SK-N-SH (cell line): Measurements from ENCODE around the gene ARFRP1. TPM values are rescaled to one million over a fixed set of nuclear protein-coding genes. Genes with fewer than 3 reads are reported as not detected.

Experiments
- CTCF ChIA-PET: fragments of 300-600, 350-600 bp; formaldehyde crosslinking; extraction: SDS; loops from one replicate; lab custom pipeline; 2021; lab: Yijun Ruan, JAX
- POLR2A ChIA-PET: fragments of 350-600 bp; sonication (Branson Sonifier 250); formaldehyde crosslinking; extraction: SDS; loops from one replicate; lab custom pipeline; 2020; ENCODE audit warnings: antibody characterized with exemption, inconsistent platforms; lab: Yijun Ruan, JAX
- DNase-seq: peaks from one replicate; pipeline ENCODE4 v3.0.0; 2012
- H2AFZ ChIP-seq: fragments of 200-600 bp; sonication (generic); 2 replicates; pipeline ENCODE4 v1.8.1; 2016; ENCODE audit warnings: antibody characterized with exemption, mild to moderate bottlenecking, low read depth
- H3F3A ChIP-seq: fragments of 200-600 bp; sonication (generic); replicated peaks from 2 replicates; pipeline ENCODE3; 2016; ENCODE audit warnings: antibody characterized with exemption, mild to moderate bottlenecking; ENCODE audit not compliant: insufficient read depth
- H3K27ac ChIP-seq, 2 experiments: fragments of 200-500 bp in 1 of 2; fragments of 200-600 bp in 1 of 2; sonication (Bioruptor generic) in 1 of 2; sonication (generic), shearing (Covaris generic) in 1 of 2; 2 replicates each; pipeline versions ENCODE4 v1.5.1 to v1.6.1; 2014 to 2016; ENCODE audit warnings: low read depth in 2 of 2, inconsistent platforms in 1 of 2, low read length in 1 of 2, mild to moderate bottlenecking in 1 of 2, mixed read lengths in 1 of 2
- H3K27me3 ChIP-seq: fragments of 200-600 bp; sonication (generic), shearing (Covaris generic); 2 replicates; pipeline ENCODE4 v1.6.1; 2016; ENCODE audit warnings: mixed run types; ENCODE audit not compliant: insufficient read depth
- H3K36me3 ChIP-seq, 2 experiments: fragments of 200-500 bp in 1 of 2; fragments of 200-600 bp in 1 of 2; sonication (Bioruptor generic) in 1 of 2; sonication (generic) in 1 of 2; replicated peaks in 1 of 2; 2 replicates each; pipeline versions ENCODE3 to v1.5.1; 2014 to 2016; ENCODE audit warnings: low read length in 1 of 2, mild to moderate bottlenecking in 1 of 2; ENCODE audit not compliant: insufficient read depth in 2 of 2, control insufficient read depth in 1 of 2
- H3K4me1 ChIP-seq, 2 experiments: fragments of 200-500 bp in 1 of 2; fragments of 200-600 bp in 1 of 2; sonication (Bioruptor generic) in 1 of 2; sonication (generic), shearing (Covaris generic) in 1 of 2; 2 replicates each; pipeline versions ENCODE4 v1.5.1 to v1.6.1; 2014 to 2016; ENCODE audit warnings: low read depth in 1 of 2, low read length in 1 of 2, mixed run types in 1 of 2; ENCODE audit not compliant: insufficient read depth in 2 of 2, control insufficient read depth in 1 of 2
- H3K4me2 ChIP-seq: fragments of 200-600 bp; sonication (generic), shearing (Covaris generic); 2 replicates; pipeline ENCODE4 v1.6.1; 2017; ENCODE audit warnings: mixed run types
- H3K4me3 ChIP-seq, 2 experiments: fragments of 200-500 bp in 1 of 2; fragments of 200-600 bp in 1 of 2; sonication (Bioruptor generic) in 1 of 2; sonication (generic), shearing (Covaris generic) in 1 of 2; 2 replicates each; pipeline versions ENCODE4 v1.5.1 to v1.8.1; 2014 to 2016; ENCODE audit warnings: low read depth in 2 of 2, inconsistent platforms in 1 of 2, low read length in 1 of 2, mild to moderate bottlenecking in 1 of 2, mixed read lengths in 1 of 2, moderate library complexity in 1 of 2
- H3K79me2 ChIP-seq: fragments of 200-600 bp; sonication (generic); 2 replicates; pipeline ENCODE4 v1.8.1; 2017; ENCODE audit warnings: mild to moderate bottlenecking; ENCODE audit not compliant: insufficient read depth
- H3K9ac ChIP-seq: fragments of 200-600 bp; sonication (generic); 2 replicates; pipeline ENCODE4 v1.6.1; 2017; ENCODE audit warnings: mixed run types
- H3K9me2 ChIP-seq: fragments of 200-600 bp; sonication (generic); 2 replicates; pipeline ENCODE4 v1.6.1; 2017; ENCODE audit warnings: mixed run types
- H3K9me3 ChIP-seq: fragments of 200-600 bp; sonication (generic); 2 replicates; pipeline ENCODE4 v1.6.1; 2017; ENCODE audit warnings: mixed run types, mild to moderate bottlenecking, moderate library complexity
- H4K20me1 ChIP-seq: fragments of 200-600 bp; sonication (generic); 2 replicates; pipeline ENCODE4 v1.6.1; 2017; ENCODE audit warnings: mild to moderate bottlenecking, mixed run types; ENCODE audit not compliant: insufficient read depth
- ELF1 ChIP-seq: IDR thresholded peaks from 2 replicates; pipeline ENCODE4 v1.4.0; 2012
- EZH2phosphoT487 ChIP-seq: fragments of 200-600 bp; sonication (generic); IDR thresholded peaks from 2 replicates; pipeline ENCODE4 v1.6.1; 2017; ENCODE audit warnings: low read depth, mixed run types, mild to moderate bottlenecking, antibody characterized with exemption, moderate library complexity, borderline replicate concordance
- GATA2 ChIP-seq: sonication (generic); formaldehyde crosslinking; IDR thresholded peaks from 2 replicates; pipeline ENCODE4 v1.5.0; 2020; ENCODE audit warnings: mild to moderate bottlenecking, missing genetic modification reagents
- NRF1 ChIP-seq: IDR thresholded peaks from 2 replicates; pipeline ENCODE4 v1.6.1; 2012; ENCODE audit warnings: low read depth, mild to moderate bottlenecking, low read length
- POLR2AphosphoS5 ChIP-seq: IDR thresholded peaks from 2 replicates; pipeline ENCODE4 v1.6.1; 2012; ENCODE audit warnings: low read depth, low read length
- SMC3 ChIP-seq: IDR thresholded peaks from 2 replicates; pipeline ENCODE4 v1.6.1; 2012; ENCODE audit warnings: low read depth, low read length, improper control_type of control experiment
- TCF12 ChIP-seq: IDR thresholded peaks from 2 replicates; pipeline ENCODE4 v1.4.0; 2012
- YY1 ChIP-seq: IDR thresholded peaks from 2 replicates; pipeline ENCODE4 v1.4.0; 2012; ENCODE audit warnings: low read depth, mild to moderate bottlenecking
- WGBS: methylation state at CpG from one replicate; pipeline ENCODE4 v1.1.6; 2017; ENCODE audit warnings: low lambda C conversion rate; 5-methylcytosine and 5-hydroxymethylcytosine counted together
- polyA plus RNA-seq, 3 experiments: library from polyadenylated mRNA; depleted of rRNA; stranded (reverse); fragments of >200 nt; gene quantifications; 2 replicates each; pipeline ENCODE4 v1.2.3, GENCODE V29; 2012
- TF ChIP-seq, protein P1 (sequence below): fragments of 150-350 bp; IDR thresholded peaks from 2 replicates; pipeline ENCODE4 v1.6.1; 2016; ENCODE audit warnings: mild to moderate bottlenecking, low read depth, low read length
- TF ChIP-seq, protein P2 (sequence below): IDR thresholded peaks from 2 replicates; pipeline ENCODE4; 2012
- TF ChIP-seq, protein P3 (sequence below): IDR thresholded peaks from 2 replicates; pipeline ENCODE4 v1.4.0; 2012; ENCODE audit warnings: low read depth, borderline replicate concordance
- TF ChIP-seq, protein P4 (sequence below): fragments of 200-600 bp; sonication (generic); IDR thresholded peaks from 2 replicates; pipeline ENCODE4 v1.6.1; 2017; ENCODE audit warnings: antibody characterized with exemption, mild to moderate bottlenecking, moderate library complexity
- TF ChIP-seq, protein P5 (sequence below): fragments of 150-350 bp; IDR thresholded peaks from 2 replicates; pipeline ENCODE4 v1.6.1; 2017; ENCODE audit warnings: antibody characterized with exemption, low read length, low read depth, borderline replicate concordance
- TF ChIP-seq, protein P6 (sequence below): IDR thresholded peaks from 2 replicates; pipeline ENCODE4 v1.4.0; 2012; ENCODE audit warnings: low read depth

The ARFRP1 gene
- polyA plus RNA-seq, 1 of the 3 experiments (the other 2 are of a cell fraction), result 72.8 TPM

DNA sequence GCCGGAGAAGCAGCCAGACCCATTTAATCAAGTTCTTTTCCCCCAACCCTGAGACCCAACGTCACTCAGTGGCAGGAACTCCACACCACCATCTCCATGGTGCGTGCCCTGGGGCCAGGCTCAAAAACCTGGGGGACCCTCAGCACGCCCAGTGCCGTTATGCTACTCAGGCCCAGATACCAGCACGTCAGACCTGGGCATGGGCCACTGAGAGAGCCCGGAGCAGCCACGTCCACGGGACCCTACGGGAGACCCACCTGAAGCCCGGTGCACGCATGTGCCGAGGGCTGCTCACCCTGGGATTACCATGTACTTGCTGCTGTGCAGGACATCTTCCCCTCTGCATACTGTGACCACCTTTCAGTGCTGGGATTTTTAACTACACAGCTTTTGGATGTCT lies 45.6 kb upstream of the ARFRP1 start:
- no peaks in the 10 kb centered on the region for H3K27me3 ChIP-seq
- POLR2A ChIA-PET, result no interaction called here
- H3K36me3 ChIP-seq, result no peaks in the 10 kb centered on the region
- no peaks in the 10 kb centered on the region for H4K20me1 ChIP-seq
- peaks cover 4% of the 10 kb centered on the region for H3F3A ChIP-seq
- peaks cover 0 to 10% of the 10 kb centered on the region in 2 experiments; a peak in 1 of 4 replicates for H3K4me1 ChIP-seq
- H2AFZ ChIP-seq, result no peak overlapping the region
- no peaks in the 10 kb centered on the region for H3K9me3 ChIP-seq
- DNase-seq, result no peak
- TF ChIP-seq, protein P1, sequence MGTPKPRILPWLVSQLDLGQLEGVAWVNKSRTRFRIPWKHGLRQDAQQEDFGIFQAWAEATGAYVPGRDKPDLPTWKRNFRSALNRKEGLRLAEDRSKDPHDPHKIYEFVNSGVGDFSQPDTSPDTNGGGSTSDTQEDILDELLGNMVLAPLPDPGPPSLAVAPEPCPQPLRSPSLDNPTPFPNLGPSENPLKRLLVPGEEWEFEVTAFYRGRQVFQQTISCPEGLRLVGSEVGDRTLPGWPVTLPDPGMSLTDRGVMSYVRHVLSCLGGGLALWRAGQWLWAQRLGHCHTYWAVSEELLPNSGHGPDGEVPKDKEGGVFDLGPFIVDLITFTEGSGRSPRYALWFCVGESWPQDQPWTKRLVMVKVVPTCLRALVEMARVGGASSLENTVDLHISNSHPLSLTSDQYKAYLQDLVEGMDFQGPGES, result no peak
- TF ChIP-seq, protein P2, sequence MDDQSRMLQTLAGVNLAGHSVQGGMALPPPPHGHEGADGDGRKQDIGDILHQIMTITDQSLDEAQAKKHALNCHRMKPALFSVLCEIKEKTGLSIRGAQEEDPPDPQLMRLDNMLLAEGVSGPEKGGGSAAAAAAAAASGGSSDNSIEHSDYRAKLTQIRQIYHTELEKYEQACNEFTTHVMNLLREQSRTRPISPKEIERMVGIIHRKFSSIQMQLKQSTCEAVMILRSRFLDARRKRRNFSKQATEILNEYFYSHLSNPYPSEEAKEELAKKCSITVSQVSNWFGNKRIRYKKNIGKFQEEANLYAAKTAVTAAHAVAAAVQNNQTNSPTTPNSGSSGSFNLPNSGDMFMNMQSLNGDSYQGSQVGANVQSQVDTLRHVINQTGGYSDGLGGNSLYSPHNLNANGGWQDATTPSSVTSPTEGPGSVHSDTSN, result no peak
- TF ChIP-seq NRF1 (no peak), SMC3 (no peak), POLR2AphosphoS5 (no peak), TCF12 (no peak)
- TF ChIP-seq, protein P3, sequence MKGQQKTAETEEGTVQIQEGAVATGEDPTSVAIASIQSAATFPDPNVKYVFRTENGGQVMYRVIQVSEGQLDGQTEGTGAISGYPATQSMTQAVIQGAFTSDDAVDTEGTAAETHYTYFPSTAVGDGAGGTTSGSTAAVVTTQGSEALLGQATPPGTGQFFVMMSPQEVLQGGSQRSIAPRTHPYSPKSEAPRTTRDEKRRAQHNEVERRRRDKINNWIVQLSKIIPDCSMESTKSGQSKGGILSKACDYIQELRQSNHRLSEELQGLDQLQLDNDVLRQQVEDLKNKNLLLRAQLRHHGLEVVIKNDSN, result no peak
- TF ChIP-seq, all 33 proteins: peak for 0
- CTCF ChIA-PET, result interaction anchor here (1.0 to 1.7 kb wide), 3 partner anchors 26 to 46 kb away, joined by 3 to 6 read pairs (median 4); partner anchors contain the start of genes ARFRP1 and ZGPAT
- H3K27ac ChIP-seq, result no peak overlapping the region
- H3K4me3 ChIP-seq, result no peak overlapping the region
- H3K4me2 ChIP-seq, result no peak overlapping the region
- H3K9me2 ChIP-seq, result no peaks in the 10 kb centered on the region
- no peaks in the 10 kb centered on the region for H3K79me2 ChIP-seq
- H3K9ac ChIP-seq, result no peak overlapping the region
- 76% methylated on average over 3 of the region's 13 CpGs for WGBS

DNA sequence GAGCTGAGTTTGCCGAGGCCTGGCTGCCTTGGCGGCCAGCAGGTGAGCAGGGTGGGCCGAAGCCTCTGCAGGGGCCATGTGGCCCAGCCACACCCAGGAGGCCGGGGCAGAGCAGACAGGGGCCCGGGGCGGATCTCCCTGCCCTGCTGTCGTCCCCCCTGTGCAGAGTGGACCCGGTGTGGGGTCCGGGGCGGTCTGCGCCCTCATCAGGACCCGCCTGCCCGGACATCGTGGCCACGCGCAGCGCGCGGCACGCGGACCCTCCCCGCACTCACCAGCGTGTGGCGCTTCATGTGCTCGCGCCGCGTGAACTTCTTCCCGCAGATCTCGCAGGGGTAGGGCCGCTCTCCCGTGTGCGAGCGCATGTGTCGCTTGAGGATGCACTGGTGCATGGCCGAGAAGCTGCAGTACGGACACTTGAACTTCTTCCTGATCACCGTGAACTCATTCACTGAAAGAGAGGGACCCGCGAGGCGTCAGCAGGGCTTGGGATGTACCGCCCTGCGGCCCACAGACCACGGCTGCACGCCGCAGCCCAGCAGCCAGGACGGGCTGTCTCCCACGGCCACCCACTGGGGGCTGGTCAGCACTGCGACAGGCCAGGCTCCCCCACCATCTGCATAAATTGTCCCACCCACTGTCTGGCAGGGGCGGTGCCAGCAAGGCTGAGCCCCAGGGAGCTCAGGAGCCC lies 44.8 kb upstream of the ARFRP1 start:
- no peak overlapping the region for H3K4me2 ChIP-seq
- POLR2A ChIA-PET, result no interaction called here

More for the DNA sequence above, 44.8 kb upstream of the ARFRP1 start:
- H3F3A ChIP-seq, result peaks cover 4% of the 10 kb centered on the region
- H3K36me3 ChIP-seq, result no peaks in the 10 kb centered on the region
- H3K4me1 ChIP-seq, result peaks cover 0 to 10% of the 10 kb centered on the region in 2 experiments; a peak in 1 of 4 replicates
- H3K27me3 ChIP-seq, result no peaks in the 10 kb centered on the region
- no peaks in the 10 kb centered on the region for H3K79me2 ChIP-seq
- 92% methylated on average over 26 of the region's 50 CpGs for WGBS
- no peaks in the 10 kb centered on the region for H4K20me1 ChIP-seq
- H3K9me2 ChIP-seq, result no peaks in the 10 kb centered on the region
- DNase-seq, result peak; percentile 51
- H3K9ac ChIP-seq, result no peak overlapping the region
- H3K27ac ChIP-seq, result no peak overlapping the region
- TF ChIP-seq NRF1 (no peak), TCF12 (no peak), GATA2 (CRISPR knock-in tag) (no peak), ELF1 (no peak), EZH2phosphoT487 (no peak), YY1 (no peak)
- TF ChIP-seq, protein P4, sequence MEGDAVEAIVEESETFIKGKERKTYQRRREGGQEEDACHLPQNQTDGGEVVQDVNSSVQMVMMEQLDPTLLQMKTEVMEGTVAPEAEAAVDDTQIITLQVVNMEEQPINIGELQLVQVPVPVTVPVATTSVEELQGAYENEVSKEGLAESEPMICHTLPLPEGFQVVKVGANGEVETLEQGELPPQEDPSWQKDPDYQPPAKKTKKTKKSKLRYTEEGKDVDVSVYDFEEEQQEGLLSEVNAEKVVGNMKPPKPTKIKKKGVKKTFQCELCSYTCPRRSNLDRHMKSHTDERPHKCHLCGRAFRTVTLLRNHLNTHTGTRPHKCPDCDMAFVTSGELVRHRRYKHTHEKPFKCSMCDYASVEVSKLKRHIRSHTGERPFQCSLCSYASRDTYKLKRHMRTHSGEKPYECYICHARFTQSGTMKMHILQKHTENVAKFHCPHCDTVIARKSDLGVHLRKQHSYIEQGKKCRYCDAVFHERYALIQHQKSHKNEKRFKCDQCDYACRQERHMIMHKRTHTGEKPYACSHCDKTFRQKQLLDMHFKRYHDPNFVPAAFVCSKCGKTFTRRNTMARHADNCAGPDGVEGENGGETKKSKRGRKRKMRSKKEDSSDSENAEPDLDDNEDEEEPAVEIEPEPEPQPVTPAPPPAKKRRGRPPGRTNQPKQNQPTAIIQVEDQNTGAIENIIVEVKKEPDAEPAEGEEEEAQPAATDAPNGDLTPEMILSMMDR, result no peak
- TF ChIP-seq, protein P5, sequence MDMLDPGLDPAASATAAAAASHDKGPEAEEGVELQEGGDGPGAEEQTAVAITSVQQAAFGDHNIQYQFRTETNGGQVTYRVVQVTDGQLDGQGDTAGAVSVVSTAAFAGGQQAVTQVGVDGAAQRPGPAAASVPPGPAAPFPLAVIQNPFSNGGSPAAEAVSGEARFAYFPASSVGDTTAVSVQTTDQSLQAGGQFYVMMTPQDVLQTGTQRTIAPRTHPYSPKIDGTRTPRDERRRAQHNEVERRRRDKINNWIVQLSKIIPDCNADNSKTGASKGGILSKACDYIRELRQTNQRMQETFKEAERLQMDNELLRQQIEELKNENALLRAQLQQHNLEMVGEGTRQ, result no peak
- TF ChIP-seq, protein P6, sequence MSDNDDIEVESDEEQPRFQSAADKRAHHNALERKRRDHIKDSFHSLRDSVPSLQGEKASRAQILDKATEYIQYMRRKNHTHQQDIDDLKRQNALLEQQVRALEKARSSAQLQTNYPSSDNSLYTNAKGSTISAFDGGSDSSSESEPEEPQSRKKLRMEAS, result no peak
- CTCF ChIA-PET, result interaction anchor here (1.0 to 1.2 kb wide), 2 partner anchors 23 to 45 kb away, joined by 3 to 7 read pairs; partner anchors contain the start of genes ARFRP1 and ZGPAT
- H3K9me3 ChIP-seq, result no peaks in the 10 kb centered on the region
- H2AFZ ChIP-seq, result no peak overlapping the region
- H3K4me3 ChIP-seq, result no peak overlapping the region
